Measurements from ENCODE around the gene SLC7A6. TPM values are rescaled to one million over a fixed set of nuclear protein-coding genes. Genes with fewer than 3 reads are reported as not detected.

The SLC7A6 gene
- total and polyA plus RNA-seq, 2 of the 13 experiments (the other 11 are each of a cell fraction or from before 2014, with no cell fraction given): 35.8 to 70.8 TPM

DNA sequence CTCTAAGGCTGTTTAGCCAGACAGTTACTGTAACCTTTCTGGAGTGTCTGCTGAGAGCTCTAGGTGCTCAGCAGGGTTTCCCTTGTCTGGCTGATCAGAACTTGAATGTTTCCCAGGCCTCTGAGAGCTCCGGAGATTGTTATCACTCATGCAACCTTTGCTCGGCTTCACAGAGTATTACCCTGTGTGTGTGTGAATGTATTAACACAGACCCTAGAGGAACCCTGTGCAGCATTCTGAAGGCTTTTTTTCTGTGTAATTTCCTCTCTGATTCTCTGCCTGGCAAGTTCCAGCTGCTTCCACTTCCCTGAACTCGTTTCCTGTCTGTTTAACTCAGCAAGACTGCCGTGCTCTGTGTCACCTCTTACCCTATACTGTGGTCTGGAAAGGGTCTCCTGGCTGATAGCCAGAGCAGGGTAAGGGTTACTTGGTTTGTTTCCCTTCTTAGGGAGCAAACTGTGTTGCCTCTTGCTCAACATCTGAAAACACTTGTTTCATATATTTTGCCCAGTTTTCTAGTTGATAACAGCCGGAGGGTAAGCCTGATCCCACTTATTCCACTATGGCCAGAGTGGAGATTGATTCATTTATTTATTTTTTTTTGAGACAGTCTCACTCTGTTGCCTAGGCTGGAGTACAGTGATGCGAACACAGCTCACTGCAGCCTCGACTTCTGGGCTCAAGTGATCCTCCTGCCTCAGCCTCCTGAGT, 68.2 kb downstream of the SLC7A6 start (continued):
- TF ChIP-seq ZXDC (CRISPR knock-in tag; IDR thresholded peaks at IDR 0.05) (no peak), TEAD3 (CRISPR knock-in tag; optimal IDR thresholded peaks at IDR 0.05; ENCODE audit: borderline replicate concordance) (peak; percentile 64), SSRP1 (CRISPR knock-in tag; IDR thresholded peaks at IDR 0.05) (no peak; the same call in 1 of the 2 replicates), BCLAF1 (IDR thresholded peaks at IDR 0.05) (no peak), ZGPAT (CRISPR knock-in tag; IDR thresholded peaks at IDR 0.05) (peak; percentile 25; the same call in 1 of the 2 replicates), ZNF614 (CRISPR knock-in tag; IDR thresholded peaks at IDR 0.05; ENCODE audit: borderline replicate concordance) (peak; percentile 27; the same call in 1 of the 2 replicates), ZNF629 (CRISPR knock-in tag; conservative IDR thresholded peaks at IDR 0.05) (peak; percentile 30; the same call in 1 of the 2 replicates), ZC3H13 (CRISPR knock-in tag; IDR thresholded peaks at IDR 0.05) (no peak), ELF1 (CRISPR knock-in tag; IDR thresholded peaks at IDR 0.05) (peak; percentile 54), ZNF501 (CRISPR knock-in tag; IDR thresholded peaks at IDR 0.05) (peak; percentile 41; the same call in 1 of the 2 replicates), ZNF605 (CRISPR knock-in tag; IDR thresholded peaks at IDR 0.05) (0 out of 2 replicates have a peak, but pooled peaks have one; percentile 27), KAT8 (CRISPR knock-in tag; IDR thresholded peaks at IDR 0.05) (peak; percentile 42; the same call in 1 of the 2 replicates), SNAPC2 (CRISPR knock-in tag; IDR thresholded peaks at IDR 0.05) (no peak), BCL3 (CRISPR knock-in tag; IDR thresholded peaks at IDR 0.05) (no peak), SOX13 (IDR thresholded peaks at IDR 0.05) (no peak), SOX13 (CRISPR knock-in tag; conservative IDR thresholded peaks at IDR 0.05 in 1 of 2, IDR thresholded peaks at IDR 0.05 in 1 of 2) (0 out of 4 replicates have a peak, but pooled peaks of 1 of the 2 experiments have one; percentile 9), ZNF780A (CRISPR knock-in tag; IDR thresholded peaks at IDR 0.05) (no peak)
- TF ChIP-seq, protein P1, sequence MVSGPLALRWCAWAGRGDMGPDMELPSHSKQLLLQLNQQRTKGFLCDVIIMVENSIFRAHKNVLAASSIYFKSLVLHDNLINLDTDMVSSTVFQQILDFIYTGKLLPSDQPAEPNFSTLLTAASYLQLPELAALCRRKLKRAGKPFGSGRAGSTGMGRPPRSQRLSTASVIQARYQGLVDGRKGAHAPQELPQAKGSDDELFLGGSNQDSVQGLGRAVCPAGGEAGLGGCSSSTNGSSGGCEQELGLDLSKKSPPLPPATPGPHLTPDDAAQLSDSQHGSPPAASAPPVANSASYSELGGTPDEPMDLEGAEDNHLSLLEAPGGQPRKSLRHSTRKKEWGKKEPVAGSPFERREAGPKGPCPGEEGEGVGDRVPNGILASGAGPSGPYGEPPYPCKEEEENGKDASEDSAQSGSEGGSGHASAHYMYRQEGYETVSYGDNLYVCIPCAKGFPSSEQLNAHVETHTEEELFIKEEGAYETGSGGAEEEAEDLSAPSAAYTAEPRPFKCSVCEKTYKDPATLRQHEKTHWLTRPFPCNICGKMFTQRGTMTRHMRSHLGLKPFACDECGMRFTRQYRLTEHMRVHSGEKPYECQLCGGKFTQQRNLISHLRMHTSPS (CRISPR knock-in tag; IDR thresholded peaks at IDR 0.05; ENCODE audit: low read depth): no peak
